GM21447 (cell line): ENCODE results near the gene FAM153A.
"Not testable (repeated sequence)": the region's sequence is repeated elsewhere in the genome, so short reads cannot be mapped to it uniquely, and the experiment has no call there.

Experiments
- ATAC-seq: cut with Tn5 transposase; IDR thresholded peaks from one replicate; pipeline ENCODE4 v1.9.1; 2021; ENCODE audit not compliant: unreplicated experiment

FAM153A gene

DNA sequence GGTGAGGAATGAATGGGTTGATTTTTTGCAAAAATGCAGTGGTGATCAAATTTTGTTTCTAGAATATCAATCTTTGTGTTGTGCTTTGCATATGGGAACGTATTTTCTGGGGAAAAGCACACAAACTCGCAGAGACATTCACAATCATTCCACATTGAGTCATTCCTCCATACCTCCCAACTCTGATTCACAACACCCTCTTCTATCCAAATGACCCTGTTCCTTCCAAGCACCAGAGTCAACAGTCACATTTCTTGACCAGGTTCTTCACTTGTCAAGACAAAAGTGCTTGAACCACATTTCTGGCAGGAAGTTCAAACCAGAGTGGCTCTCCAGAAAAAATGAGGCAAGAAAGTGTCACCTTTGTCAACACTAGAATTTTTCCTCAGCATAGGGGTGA lies 35.3 kb downstream of the FAM153A start:
- ATAC-seq = not testable (repeated sequence)

DNA sequence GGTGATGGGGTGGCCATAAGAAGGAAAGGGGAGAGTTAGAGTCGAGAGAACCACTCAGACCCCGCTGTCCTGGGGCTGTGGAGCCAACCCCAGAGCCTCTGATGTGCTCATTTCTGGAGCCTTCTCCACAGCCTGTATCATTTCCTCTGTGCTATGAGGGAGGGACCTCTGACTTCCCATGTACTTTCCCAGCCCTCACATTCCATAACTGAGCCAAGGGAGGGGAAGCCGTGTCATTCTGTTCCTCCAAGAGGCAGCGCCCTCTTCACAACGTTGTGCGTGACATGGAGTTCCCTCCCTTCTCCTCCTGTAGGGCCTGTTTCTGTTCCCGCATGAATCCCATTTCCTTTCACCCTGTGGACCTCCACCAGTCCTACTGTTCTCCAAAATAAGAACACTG lies 57.8 kb downstream of the FAM153A start:
- ATAC-seq = not testable (repeated sequence)

- not testable (repeated sequence) for ATAC-seq
These were observed 58.7 kb downstream of the FAM153A start for GRCh38 chr5:177723831-177724485.

- not testable (repeated sequence) for ATAC-seq
These were observed 59.9 kb downstream of the FAM153A start for GRCh38 chr5:177722829-177723228.

DNA sequence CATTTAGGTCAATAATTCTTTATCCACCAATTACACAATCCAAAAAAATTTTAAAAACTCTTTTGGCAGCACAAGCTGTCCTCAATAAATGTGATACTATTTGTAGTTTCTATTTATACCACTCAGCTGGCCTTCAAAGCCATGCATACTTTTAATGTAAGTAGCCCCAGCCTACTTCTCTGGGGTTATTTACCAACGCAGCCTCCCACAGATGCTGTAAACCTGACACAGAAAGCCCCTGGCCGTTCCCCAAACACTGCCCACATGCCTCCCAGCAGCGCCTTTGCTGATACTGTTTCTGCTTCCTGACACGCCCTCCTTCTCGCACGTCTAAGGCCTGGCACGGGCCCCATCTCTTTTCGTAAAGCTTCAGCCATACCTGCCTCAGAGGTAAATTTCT lies 62.7 kb downstream of the FAM153A start:
- ATAC-seq = not testable (repeated sequence)

DNA sequence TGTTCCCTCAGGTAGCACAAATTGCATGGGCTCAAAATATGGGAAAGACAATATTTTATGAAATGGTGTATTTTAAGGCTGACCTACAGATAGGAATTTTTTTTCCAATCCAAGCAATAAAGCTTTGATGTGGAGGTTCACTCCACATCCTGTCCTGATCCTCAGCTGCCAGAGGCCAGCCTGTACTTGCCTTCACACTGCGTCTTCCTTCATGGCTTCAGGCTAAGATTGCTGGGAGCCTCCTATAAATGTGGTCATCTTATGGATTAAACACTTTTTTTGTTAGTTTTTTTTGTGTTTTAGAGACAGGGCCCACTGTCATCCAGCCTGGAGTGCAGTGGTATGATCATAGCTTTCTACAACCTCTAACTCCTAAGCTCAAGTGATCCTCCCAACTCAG lies 67.3 kb downstream of the FAM153A start:
- not testable (repeated sequence) for ATAC-seq

- not testable (repeated sequence) for ATAC-seq
These were observed 86.6 kb downstream of the FAM153A start for GRCh38 chr5:177696100-177696499.

DNA sequence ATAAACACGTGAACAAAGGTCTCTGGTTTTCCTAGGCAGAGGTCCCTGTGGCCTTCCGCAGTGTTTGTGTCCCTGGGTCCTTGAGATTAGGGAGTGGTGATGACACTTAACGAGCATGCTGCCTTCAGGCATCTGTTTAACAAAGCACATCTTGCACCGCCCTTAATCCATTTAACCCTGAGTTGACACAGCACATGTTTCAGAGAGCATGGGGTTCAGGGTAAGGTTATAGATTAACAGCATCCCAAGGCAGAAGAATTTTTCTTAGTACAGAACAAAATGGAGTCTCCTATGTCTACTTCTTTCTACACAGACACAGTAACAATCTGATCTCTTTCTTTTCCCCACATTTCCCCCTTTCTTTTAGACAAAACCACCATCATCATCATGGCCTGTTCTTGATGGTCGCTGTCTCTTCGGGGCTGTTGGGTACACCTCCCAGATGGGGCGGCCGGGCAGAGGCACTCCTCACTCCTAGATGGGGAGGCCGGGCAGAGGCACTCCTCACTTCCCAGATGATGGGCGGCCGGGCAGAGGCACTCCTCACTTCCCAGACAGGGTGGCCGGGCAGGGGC lies 87.3 kb downstream of the FAM153A start:
- not testable (repeated sequence) for ATAC-seq

- ATAC-seq = not testable (repeated sequence)
These were observed 88.2 kb downstream of the FAM153A start for GRCh38 chr5:177694518-177694835.

- ATAC-seq = not testable (repeated sequence)
These were observed 88.8 kb downstream of the FAM153A start for GRCh38 chr5:177693671-177694517.

- not testable (repeated sequence) for ATAC-seq
These were observed 89.7 kb downstream of the FAM153A start for GRCh38 chr5:177692969-177693368.

DNA sequence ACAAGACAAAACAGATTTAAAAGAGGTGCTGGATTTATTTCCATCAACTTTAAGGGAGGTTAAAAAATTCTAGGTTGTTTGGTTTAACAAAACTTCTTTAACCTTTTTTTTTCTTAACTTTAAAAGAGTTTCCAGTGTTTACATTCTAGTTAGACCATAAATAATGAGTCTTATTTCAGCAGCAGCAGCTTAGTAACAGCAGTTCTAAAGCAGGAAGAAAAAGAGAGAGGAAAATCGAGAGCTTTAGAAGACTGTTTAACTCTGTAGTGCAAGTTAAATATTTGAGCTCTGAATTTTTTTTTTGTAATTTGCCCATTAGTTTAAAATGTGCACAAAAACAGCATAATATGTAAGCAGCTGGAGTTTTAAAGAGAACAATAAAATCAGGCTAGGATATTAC lies 90.2 kb downstream of the FAM153A start:
- ATAC-seq = not testable (repeated sequence)

GRCh38 chr5:177689011-177689610 lies 93.6 kb downstream of the FAM153A start:
- ATAC-seq = not testable (repeated sequence)

GRCh38 chr5:177688091-177688490 lies 94.6 kb downstream of the FAM153A start:
- not testable (repeated sequence) for ATAC-seq

DNA sequence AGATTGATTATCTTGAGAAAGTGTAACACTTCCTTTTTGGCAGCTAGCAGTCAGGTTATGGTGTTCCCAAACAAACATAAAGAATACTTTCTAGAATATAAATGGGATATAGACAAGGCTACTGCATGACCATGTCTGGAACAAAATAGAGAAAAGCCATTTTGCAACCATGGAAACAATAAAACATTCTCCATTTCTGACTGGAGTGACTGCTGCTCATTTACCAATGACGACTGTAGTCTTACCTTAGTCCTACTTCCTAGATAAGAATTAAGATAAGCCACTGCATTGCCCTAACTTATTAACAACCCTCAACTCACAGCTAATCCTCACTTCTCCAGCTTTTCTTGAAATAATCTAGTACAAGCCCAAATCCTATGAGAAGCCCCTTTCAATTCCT lies 100.8 kb downstream of the FAM153A start:
- not testable (repeated sequence) for ATAC-seq
